ENCODE measurements around the gene TRIM17. TPM values are rescaled to one million over a fixed set of nuclear protein-coding genes. Genes with fewer than 3 reads are reported as not detected.
A peak's percentile ranks its signal among the peaks of the same experiment; 100 is the strongest.

The TRIM17 gene
- total and polyA plus RNA-seq, 2 donors (not counting 1 experiment from before 2014, with no cell fraction given): 0.12 to 0.17 TPM

DNA sequence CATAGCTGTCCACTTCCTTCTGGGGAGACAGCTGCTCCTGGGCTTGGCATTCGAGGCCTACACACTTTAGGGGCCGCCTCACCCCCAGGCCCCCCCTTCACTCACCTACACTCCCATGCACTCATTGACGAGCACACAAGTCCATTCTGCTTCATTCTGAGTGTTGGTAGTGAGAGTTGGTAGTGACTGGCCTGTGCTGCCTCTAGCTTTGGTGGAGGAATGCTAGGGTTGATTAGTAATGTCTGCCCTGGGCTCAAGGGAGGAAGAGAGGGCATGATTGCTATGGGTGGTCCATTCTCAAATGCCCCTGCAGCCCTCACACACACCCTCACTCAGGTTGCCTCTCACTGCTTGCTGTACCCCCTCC, 40.4 kb downstream of the TRIM17 start:
- Histone ChIP-seq H3K4me3 (replicated peaks in 1 of 4; ENCODE audit: control extremely low read depth in 1 of 4, insufficient read depth in 1 of 4, low read depth in 3 of 4, low read length in 4 of 4) (no peak overlapping the region), H3K36me3 (ENCODE audit: control insufficient read depth, insufficient read depth, low read length) (no peaks in the 10 kb centered on the region), H3K4me1 (ENCODE audit: control insufficient read depth, extremely low read depth, insufficient read depth, low read length) (peaks cover 11% of the 10 kb centered on the region), H3K79me2 (ENCODE audit: control insufficient read depth, insufficient read depth, low read length) (no peaks in the 10 kb centered on the region), H3K9ac (ENCODE audit: insufficient read depth, low read length) (no peak overlapping the region), H3K4me2 (ENCODE audit: extremely low read depth, insufficient read depth, low read length) (no peak overlapping the region), H3K9me3 (ENCODE audit: control insufficient read depth, insufficient read depth, low read depth, low read length) (no peaks in the 10 kb centered on the region), H2AFZ (ENCODE audit: low read length) (no peak overlapping the region), H3K27me3 (ENCODE audit: control insufficient read depth, insufficient read depth, low read length) (no peaks in the 10 kb centered on the region), H4K20me1 (ENCODE audit: control insufficient read depth, extremely low read depth, insufficient read depth, low read length) (no peaks in the 10 kb centered on the region), H3K27ac (ENCODE audit: insufficient read depth, low read length) (no peak overlapping the region)
- TF ChIP-seq, protein P1, sequence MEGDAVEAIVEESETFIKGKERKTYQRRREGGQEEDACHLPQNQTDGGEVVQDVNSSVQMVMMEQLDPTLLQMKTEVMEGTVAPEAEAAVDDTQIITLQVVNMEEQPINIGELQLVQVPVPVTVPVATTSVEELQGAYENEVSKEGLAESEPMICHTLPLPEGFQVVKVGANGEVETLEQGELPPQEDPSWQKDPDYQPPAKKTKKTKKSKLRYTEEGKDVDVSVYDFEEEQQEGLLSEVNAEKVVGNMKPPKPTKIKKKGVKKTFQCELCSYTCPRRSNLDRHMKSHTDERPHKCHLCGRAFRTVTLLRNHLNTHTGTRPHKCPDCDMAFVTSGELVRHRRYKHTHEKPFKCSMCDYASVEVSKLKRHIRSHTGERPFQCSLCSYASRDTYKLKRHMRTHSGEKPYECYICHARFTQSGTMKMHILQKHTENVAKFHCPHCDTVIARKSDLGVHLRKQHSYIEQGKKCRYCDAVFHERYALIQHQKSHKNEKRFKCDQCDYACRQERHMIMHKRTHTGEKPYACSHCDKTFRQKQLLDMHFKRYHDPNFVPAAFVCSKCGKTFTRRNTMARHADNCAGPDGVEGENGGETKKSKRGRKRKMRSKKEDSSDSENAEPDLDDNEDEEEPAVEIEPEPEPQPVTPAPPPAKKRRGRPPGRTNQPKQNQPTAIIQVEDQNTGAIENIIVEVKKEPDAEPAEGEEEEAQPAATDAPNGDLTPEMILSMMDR (conservative IDR thresholded peaks at IDR 0.05 in 1 of 2, IDR thresholded peaks at IDR 0.05 in 1 of 2; ENCODE audit: low read depth in 1 of 2, low read length in 2 of 2): no peak
- no peak for TF ChIP-seq EZH2 (IDR thresholded peaks at IDR 0.05; ENCODE audit: low read length, missing control alignments)
- no peak for DNase-seq (ENCODE audit: low read depth in 2 of 2)

DNA sequence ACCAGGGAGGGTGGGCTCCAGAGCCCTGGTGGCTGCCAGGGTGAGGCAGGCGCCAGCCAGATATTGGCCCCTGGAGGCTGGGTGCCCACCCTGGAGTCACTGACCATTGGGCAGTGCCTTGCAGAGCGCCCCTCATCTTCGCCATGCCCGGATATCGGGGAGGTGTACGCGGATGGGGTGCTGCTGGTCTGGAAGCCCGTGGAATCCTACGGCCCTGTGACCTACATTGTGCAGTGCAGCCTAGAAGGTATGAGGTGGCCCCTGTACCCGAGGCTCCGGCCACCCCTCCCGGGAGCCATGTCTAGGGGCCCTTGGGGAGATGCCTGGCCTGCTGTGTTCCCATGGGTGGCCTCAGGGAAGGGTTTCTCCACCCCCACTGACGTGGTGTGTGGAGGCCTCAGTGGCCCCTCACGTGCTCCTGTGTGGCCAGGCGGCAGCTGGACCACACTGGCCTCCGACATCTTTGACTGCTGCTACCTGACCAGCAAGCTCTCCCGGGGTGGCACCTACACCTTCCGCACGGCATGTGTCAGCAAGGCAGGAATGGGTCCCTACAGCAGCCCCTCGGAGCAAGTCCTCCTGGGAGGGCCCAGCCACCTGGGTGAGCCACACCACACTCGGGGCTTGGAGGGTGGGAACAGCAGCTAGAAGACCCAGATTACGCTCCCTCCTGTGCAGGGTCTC, 40.9 kb downstream of the TRIM17 start:
- H3K4me1 ChIP-seq (ENCODE audit: control insufficient read depth, extremely low read depth, insufficient read depth, low read length): peaks cover 11% of the 10 kb centered on the region
- no peak overlapping the region for H2AFZ ChIP-seq (ENCODE audit: low read length)
- no peak for DNase-seq (ENCODE audit: low read depth in 2 of 2)
- TF ChIP-seq, protein P1 (conservative IDR thresholded peaks at IDR 0.05 in 1 of 2, IDR thresholded peaks at IDR 0.05 in 1 of 2; ENCODE audit: low read depth in 1 of 2, low read length in 2 of 2): no peak
- no peak for TF ChIP-seq EZH2 (IDR thresholded peaks at IDR 0.05; ENCODE audit: low read length, missing control alignments)
- H3K4me2 ChIP-seq (ENCODE audit: extremely low read depth, insufficient read depth, low read length): no peak overlapping the region
- H3K36me3 ChIP-seq (ENCODE audit: control insufficient read depth, insufficient read depth, low read length): no peaks in the 10 kb centered on the region
- no peaks in the 10 kb centered on the region for H3K27me3 ChIP-seq (ENCODE audit: control insufficient read depth, insufficient read depth, low read length)
- no peak overlapping the region for H3K27ac ChIP-seq (ENCODE audit: insufficient read depth, low read length)
- no peaks in the 10 kb centered on the region for H3K79me2 ChIP-seq (ENCODE audit: control insufficient read depth, insufficient read depth, low read length)
- no peak overlapping the region for H3K4me3 ChIP-seq (replicated peaks in 1 of 4; ENCODE audit: control extremely low read depth in 1 of 4, insufficient read depth in 1 of 4, low read depth in 3 of 4, low read length in 4 of 4)
- H3K9me3 ChIP-seq (ENCODE audit: control insufficient read depth, insufficient read depth, low read depth, low read length): no peaks in the 10 kb centered on the region
- H3K9ac ChIP-seq (ENCODE audit: insufficient read depth, low read length): no peak overlapping the region
- no peaks in the 10 kb centered on the region for H4K20me1 ChIP-seq (ENCODE audit: control insufficient read depth, extremely low read depth, insufficient read depth, low read length)

DNA sequence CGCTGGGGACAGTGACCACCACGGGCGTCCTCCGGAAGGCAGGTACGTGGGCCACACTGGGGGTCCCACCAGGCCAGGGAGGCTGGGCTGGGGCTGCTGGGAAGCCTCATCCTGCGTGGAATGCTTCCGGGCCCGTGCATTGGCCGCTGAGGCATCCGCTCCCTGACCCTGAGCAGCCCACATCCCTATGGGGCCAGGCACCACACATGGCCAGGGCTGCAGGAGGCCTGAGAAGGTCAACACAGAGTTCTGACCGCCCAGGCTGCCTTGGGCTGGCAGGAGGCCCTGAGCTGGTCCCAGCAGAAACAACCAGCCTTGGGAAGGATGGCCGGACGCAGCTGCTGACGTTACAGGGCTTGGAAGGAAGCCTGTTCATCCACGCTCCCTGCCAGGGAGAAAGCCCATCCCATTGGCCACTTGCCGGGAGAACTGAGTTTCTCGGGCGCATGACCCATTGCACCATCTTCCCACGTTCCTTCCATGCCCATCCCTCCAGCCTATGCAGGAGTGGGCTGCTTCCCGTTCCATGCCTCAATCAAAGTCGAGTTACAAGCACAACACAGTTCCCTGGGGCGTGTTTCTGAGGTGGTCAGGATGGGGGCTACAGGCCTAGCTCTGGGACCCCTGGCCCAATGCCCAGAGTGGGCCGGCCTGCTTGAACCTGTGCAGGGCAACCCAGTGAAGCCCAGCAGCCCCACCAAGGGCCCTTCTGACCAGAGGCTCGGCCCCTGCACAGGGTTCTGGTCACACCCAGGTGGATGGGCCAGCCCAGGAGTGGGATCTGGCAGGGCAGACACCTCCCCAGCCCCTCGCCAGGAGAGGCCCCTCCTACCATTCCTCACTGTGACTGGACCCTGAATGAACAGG, 41.7 kb downstream of the TRIM17 start:
- Histone ChIP-seq H2AFZ (ENCODE audit: low read length) (no peak overlapping the region), H3K27ac (ENCODE audit: insufficient read depth, low read length) (peak overlapping the region; percentile 59)
- no peak for TF ChIP-seq EZH2 (IDR thresholded peaks at IDR 0.05; ENCODE audit: low read length, missing control alignments)
- TF ChIP-seq, protein P1 (conservative IDR thresholded peaks at IDR 0.05 in 1 of 2, IDR thresholded peaks at IDR 0.05 in 1 of 2; ENCODE audit: low read depth in 1 of 2, low read length in 2 of 2): no peak

More for the DNA sequence above, 41.7 kb downstream of the TRIM17 start:
- Histone ChIP-seq H3K79me2 (ENCODE audit: control insufficient read depth, insufficient read depth, low read length) (no peaks in the 10 kb centered on the region), H3K36me3 (ENCODE audit: control insufficient read depth, insufficient read depth, low read length) (no peaks in the 10 kb centered on the region), H3K27me3 (ENCODE audit: control insufficient read depth, insufficient read depth, low read length) (no peaks in the 10 kb centered on the region), H3K4me2 (ENCODE audit: extremely low read depth, insufficient read depth, low read length) (peak overlapping the region; percentile 25), H3K4me1 (ENCODE audit: control insufficient read depth, extremely low read depth, insufficient read depth, low read length) (peaks cover 11% of the 10 kb centered on the region), H3K9me3 (ENCODE audit: control insufficient read depth, insufficient read depth, low read depth, low read length) (no peaks in the 10 kb centered on the region), H3K4me3 (replicated peaks in 1 of 4; ENCODE audit: control extremely low read depth in 1 of 4, insufficient read depth in 1 of 4, low read depth in 3 of 4, low read length in 4 of 4) (no peak overlapping the region), H3K9ac (ENCODE audit: insufficient read depth, low read length) (peak overlapping the region; percentile 30), H4K20me1 (ENCODE audit: control insufficient read depth, extremely low read depth, insufficient read depth, low read length) (no peaks in the 10 kb centered on the region)
- peak; percentile 50 to 100 for DNase-seq (ENCODE audit: low read depth in 2 of 2)
